Activated CD4-positive, alpha-beta T cell treated with anti-CD3 and anti-CD28 coated beads for 1 hour (primary cell): ENCODE data around the gene SYT4.
"Not testable (repeated sequence)": the region's sequence is repeated elsewhere in the genome, so short reads cannot be mapped to it uniquely, and the experiment has no call there.

Source experiments
- DNase-seq: peaks from one replicate; pipeline ENCODE4 v3.0.0-alpha.2; 2020

SYT4 gene

GRCh38 chr18:43277164-43277600, at the start of gene SYT4:
Gene SYT4, minus strand, starts transcription at chr18:43277490. Its CDS starts 209 bp downstream, at chr18:43277281.
- no peak for DNase-seq

- DNase-seq = no peak
Observed at GRCh38 chr18:43322132-43322531, 44.8 kb upstream of the SYT4 start.

DNA sequence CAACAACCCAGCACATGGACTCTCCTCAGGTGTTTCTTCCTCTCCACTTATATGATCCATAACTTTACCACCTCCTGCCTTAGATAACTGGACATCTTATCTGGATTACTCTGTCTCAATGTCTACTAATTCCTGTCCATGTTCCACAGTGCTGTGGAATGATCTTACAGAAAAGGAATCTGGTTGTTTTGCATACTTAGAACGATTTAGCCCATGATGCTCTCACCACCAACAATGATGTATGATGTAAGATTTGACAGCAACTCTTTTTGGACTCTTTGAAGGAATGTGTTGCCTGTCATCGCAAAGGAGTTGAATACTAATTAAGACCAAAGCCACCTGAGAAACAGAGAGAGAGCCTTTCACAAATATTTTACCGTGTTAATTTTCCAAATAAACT, 37.7 kb upstream of the SYT4 start:
- no peak for DNase-seq

GRCh38 chr18:43312891-43313290, 35.6 kb upstream of the SYT4 start:
- no peak for DNase-seq

- DNase-seq = no peak
Observed at GRCh38 chr18:43310239-43310638, 32.9 kb upstream of the SYT4 start.

GRCh38 chr18:43303376-43303775, 26.1 kb upstream of the SYT4 start:
- DNase-seq = no peak

DNA sequence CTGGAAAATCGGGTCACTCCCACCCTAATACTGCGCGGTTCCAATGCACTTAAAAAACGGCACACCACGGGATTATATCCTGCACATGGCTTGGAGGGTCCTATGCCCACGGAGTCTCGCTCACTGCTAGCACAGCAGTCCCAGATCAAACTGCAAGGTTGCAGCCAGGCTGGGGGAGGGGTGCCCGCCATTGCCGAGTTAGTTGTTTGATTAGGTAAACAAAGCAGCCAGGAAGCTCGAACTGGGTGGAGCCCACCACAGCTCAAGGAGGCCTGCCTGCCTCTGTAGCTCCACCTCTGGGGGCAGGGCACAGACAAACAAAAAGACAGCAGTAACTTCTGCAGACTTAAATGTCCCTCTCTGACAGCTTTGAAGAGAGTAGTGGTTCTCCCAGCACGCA, 8.9 kb upstream of the SYT4 start:
- DNase-seq = not testable (repeated sequence)

GRCh38 chr18:43283299-43283698, 6.0 kb upstream of the SYT4 start:
- no peak for DNase-seq

DNA sequence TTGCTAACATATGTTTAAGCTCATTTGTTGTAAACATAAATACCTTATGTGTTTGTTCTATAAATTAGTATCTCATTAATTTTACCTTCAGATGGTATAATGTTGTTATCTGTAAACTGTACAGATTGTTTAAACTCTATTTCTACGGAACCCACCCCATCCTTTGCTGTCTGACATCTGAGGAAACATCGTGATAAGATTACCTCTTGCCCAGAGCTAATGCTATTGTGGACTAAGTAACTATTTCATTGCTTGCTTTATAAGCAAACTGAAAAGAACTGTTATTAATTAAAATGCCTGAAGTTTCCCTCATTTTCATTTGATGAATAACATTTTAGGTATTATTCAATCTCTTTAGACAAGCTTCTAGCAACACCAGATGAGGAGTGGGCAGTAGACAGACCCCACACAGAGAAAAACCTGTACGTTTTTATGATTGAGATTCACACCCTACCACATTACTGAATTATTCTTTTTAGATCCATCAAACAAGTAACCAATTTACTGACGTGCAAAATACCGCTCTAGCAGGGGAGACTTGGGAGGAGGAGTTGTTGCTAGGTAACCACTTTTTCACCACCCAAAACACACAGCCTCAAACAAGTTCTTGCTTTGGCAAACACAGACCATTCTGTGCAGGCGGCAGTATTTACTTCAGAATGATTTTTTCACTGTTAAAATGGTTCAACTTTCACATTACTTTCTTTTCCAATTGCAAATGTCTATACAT, 1.9 kb upstream of the SYT4 start:
- no peak for DNase-seq

- DNase-seq = no peak
Observed at GRCh38 chr18:43278355-43278754, 1.1 kb upstream of the SYT4 start.

DNA sequence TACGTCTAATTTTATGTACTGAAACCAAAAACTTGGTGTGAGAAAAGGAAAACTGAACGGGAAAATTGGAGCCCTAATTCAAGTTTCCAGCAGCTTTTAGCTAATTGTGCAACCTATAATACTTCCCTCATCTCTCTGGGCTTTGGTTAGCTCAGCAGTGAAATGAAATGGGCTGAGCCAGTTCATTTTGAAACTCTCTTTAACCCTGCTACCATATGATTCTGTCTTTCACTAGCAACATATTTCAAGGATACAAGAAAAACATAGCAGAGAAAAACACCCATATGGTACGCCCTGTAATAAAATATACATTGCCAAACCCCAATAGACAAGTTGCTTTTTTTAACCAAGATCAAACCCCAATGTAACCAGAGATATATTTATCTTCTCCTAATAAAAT, 799 bp downstream of the SYT4 start:
- no peak for DNase-seq

DNA sequence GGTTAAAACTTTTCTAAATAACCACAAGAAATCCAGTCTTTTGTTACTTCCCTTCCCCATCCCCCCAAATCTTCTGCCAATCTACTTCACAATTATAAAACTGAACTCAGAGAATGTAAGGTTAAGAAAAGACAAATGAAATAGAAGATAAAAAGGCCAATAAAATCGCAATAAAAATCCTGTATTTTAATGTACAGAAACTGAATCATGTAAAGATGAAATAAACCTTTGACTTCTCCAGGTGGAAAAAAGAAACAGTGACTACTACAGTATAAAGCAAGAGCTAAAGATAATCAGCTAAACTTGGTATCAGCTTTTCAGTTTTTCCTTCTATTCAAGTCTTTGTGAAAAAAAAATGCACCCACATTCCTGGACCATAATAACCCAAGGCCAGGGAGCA, 1.7 kb downstream of the SYT4 start:
- DNase-seq = no peak

DNA sequence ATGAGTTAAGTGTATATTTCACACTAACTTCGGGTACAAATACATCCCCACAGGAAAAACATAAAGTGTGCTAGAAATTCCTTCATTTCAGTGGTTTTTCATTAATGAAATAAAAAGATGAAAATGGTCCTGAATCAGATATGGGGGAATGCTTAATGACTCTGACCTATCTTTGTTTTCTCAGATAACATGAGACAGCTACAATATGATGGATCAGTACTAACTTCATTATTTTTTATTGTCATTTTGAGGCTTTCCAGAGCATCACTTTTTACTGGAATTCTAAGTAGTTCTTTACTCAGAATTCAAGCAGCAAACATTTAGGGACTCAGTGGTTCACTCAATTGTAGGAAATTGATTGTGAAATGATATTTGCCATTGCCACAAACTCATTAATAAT, 2.8 kb downstream of the SYT4 start:
- no peak for DNase-seq

DNA sequence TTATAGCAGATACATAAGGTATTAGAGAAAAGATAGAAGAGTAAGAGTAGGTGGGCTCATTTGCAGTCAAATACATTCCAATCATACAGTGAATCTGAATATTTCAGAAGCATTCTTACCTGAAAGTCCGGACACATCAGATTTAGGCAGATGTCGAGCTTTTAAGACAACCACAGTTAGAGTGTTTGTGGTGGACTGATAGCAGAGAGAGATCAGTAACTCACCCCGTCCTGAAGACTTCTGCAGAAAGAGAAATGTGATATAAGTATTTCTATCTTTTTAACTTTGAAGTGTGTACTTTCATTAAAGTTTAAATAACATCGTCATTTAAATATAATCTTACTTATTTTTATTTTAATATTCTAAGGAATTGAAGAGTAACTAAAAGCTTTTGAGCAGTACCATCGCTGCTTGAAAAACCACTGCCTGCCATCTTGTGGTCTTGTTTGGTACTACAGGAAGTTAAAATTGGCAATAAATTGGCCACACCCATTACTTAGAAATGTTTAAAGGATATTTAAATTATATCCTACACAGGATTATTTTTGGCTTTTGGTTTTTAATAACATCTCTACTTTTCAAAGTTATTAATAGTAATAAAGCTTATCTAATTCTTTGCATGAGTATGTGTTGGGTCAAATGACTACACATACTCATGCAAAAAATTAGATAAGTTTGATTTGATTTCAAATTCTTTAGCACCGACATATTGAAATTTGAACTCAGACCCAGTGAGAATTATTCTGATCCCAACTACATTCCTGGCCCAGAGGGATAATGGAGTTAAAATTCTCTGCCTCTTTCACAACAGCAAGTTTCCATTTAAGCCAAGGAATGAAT, 5.5 kb downstream of the SYT4 start:
- no peak for DNase-seq

DNA sequence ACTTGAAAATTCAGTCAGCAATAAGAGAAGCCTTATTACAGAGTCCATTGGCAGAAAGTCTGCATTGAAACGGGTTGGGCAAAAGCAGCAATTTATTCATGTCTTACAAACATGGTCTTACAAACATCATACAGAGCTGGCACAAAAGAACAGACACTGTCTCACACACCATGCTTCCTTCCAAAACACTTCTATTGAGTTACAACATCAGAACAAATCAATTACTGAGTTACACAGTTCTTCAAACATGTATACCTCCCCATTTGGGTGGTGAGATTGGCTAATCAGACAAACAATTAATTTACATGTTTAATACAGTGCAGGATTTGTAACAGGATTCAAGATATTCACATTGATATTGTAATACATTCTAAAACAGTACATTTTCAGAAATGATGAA, 9.5 kb downstream of the SYT4 start:
- DNase-seq = no peak

- no peak for DNase-seq
Observed at GRCh38 chr18:43265465-43265864, 11.8 kb downstream of the SYT4 start.

DNA sequence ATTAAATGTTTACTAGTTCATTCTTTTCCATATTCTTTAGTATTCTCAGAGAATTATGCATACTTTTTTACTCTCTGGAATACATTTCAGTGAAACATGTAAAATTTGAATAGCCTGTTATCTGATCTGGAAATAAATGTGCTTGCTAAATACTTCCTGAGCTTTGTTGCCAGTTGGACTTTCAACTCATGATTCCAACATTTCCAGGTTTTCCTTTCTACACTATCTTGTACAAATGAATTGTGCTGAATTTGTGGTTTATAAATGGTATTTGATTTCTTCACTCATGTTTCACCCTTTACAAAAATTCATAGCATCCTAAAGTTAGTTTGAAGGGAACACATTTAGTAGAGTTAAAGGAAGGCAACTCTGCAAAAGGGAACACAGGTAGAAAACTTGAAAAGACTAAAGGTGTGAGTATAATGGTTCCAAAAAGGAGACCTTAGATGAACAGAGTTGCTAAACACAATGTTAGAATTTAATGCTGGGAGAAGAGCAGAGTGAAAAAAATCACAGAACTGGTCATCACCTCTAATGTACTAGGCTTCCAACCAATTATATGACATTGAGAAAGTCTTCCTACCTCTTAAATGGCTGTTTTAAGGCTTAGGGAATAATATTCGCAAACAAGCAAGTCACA, 28.6 kb downstream of the SYT4 start:
- DNase-seq = no peak

DNA sequence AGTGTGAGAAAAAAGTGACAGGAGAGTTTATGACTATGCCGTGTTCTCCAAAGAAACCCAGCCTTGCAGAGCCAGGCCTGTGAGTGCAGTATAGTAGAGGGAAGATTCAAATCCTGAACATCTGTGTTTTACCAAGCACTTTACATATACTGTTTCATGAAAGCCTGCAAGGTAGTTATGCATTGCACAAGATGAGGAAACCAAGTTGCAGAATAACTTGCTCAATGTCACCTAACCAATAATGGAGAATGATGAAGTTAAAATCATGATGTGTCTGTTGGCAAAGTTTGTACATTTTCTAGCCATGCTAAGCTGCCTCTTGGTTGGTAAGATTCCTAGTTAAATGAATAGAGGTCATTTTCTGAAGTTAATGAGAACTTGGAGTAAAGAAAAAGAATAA, 29.3 kb downstream of the SYT4 start:
- no peak for DNase-seq

- DNase-seq = no peak
Observed at GRCh38 chr18:43238429-43238828, 38.9 kb downstream of the SYT4 start.

- no peak for DNase-seq
Observed at GRCh38 chr18:43236921-43237320, 40.4 kb downstream of the SYT4 start.

DNA sequence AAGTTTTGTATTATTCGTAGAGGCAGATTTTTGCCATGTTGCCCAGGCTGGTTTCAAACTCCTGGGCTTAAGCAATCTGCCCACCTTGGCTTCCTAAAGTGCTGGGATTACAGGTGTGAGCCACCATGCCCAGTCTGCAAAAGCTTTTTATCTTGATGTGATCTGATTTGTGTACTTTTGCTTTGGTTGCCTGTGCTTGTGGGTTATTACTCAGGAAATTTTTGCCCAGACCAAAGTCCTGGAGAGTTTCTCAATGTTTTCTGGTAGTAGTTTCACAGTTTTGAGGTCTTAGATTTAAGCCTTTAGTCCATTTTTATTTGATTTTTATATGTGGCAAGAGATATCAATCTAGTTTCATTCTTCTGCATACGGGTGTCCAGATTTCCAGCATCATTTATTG, 42.4 kb downstream of the SYT4 start:
- DNase-seq = no peak

DNA sequence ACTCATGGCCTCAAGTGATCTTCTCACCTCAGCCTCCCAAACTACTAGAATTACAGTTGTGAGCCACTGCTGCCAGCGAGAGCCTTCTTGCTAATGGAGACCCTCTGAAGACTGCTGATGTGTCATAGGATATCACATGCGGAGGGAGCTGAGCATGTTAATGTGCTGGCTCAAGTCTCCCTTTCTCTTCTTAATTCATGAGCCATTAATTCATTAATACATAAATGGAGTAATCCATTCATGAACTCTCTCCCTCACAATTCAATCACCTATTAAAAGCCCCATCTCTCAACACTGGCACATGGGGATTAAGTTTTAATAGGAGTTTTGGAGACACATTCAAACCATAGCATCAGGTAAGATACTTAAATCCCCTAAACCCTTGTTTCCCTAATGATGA, 54.8 kb downstream of the SYT4 start:
- DNase-seq = no peak

DNA sequence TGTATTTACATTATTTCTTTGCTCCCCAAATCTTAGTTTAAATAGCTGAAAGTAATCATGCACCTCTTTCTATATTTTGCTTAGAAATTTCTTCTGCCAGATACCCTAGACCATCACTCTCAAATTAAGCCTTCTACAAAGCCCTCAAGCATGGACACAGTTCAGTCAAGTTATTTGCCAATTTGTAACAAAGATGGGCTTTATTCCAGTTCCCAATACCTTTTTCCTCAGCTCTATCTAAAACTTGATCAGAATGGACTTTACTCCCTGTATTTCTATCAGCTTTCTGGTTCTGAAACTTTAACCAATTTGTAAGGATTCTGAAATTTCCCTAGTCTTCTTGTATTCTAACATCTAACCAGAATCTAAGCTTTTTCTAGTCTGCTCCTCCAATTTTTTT, 56.6 kb downstream of the SYT4 start:
- DNase-seq = no peak
